Uterus (tissue), 4 donors: ENCODE results near the gene COMMD9. TPM values are rescaled to one million over a fixed set of nuclear protein-coding genes. Genes with fewer than 3 reads are reported as not detected.

Experiments
- DNase-seq, 2 donors: peaks; one replicate each; pipeline ENCODE4 v3.0.0-alpha.2; 2019 to 2020
- H3K27ac ChIP-seq, 2 donors: fragments of 200-600 bp; sonication (generic); 1 replicate in 1 of 2; 2 replicates in 1 of 2; pipeline ENCODE4 v1.5.1; 2016 to 2018
- H3K27me3 ChIP-seq, 2 donors: fragments of 200-600 bp; sonication (generic); one replicate each; pipeline ENCODE4 v1.5.1; 2018 to 2019; ENCODE audit warnings: control low read depth in 1 of 2
- H3K36me3 ChIP-seq, 2 donors: fragments of 200-600 bp; sonication (generic); one replicate each; pipeline ENCODE4 v1.5.1; 2019; ENCODE audit warnings: control low read depth in 1 of 2
- H3K4me1 ChIP-seq, 2 donors: fragments of 200-600 bp; sonication (generic); one replicate each; pipeline ENCODE4 v1.5.1; 2018 to 2019; ENCODE audit warnings: control low read depth in 1 of 2
- H3K4me3 ChIP-seq, 2 donors: fragments of 200-600 bp; sonication (generic); 1 replicate in 1 of 2; 2 replicates in 1 of 2; pipeline ENCODE4 v1.5.1; 2018 to 2019; ENCODE audit warnings: mild to moderate bottlenecking in 1 of 2
- H3K9me3 ChIP-seq, 2 donors: fragments of 200-600 bp; sonication (generic); one replicate each; pipeline ENCODE4 v1.5.1; 2019; ENCODE audit warnings: control low read depth in 1 of 2
- POLR2A ChIP-seq, 2 donors: fragments of 450-650 bp; IDR thresholded peaks; one replicate each; pipeline ENCODE4 v1.6.1; 2016; ENCODE audit warnings: antibody characterized with exemption in 2 of 2, mild to moderate bottlenecking in 1 of 2, moderate library complexity in 1 of 2
- intact Hi-C: fragments of 100-400 bp; cut with DNase I; formaldehyde crosslinking; loops from one replicate; pipeline ENCODE4 v1.15.1; 2023; ENCODE audit warnings: low total_unique reads
- total RNA-seq, 4 donors: library from RNA; depleted of rRNA in 3 of 4; stranded (reverse); fragments of >200 nt in 3 of 4; gene quantifications; one replicate each; pipeline versions ENCODE4 v1.1.0 to v1.2.4, GENCODE V29; 2014 to 2023
- TF ChIP-seq, protein P1 (sequence below), 4 experiments: fragments of 200-600 bp in 2 of 4; fragments of 450-650 bp in 2 of 4; sonication (generic) in 2 of 4; IDR thresholded peaks; one replicate each; pipeline ENCODE4 v1.5.1; 2016 to 2019; ENCODE audit warnings: antibody characterized with exemption in 4 of 4, mild to moderate bottlenecking in 2 of 4, moderate library complexity in 1 of 4
- donor health status: DM: yes; HTN: yes; CAD: no.

The COMMD9 gene
- total RNA-seq, 4 donors from 2014 or later = 10.5 to 30.2 (median 22.8) TPM

DNA sequence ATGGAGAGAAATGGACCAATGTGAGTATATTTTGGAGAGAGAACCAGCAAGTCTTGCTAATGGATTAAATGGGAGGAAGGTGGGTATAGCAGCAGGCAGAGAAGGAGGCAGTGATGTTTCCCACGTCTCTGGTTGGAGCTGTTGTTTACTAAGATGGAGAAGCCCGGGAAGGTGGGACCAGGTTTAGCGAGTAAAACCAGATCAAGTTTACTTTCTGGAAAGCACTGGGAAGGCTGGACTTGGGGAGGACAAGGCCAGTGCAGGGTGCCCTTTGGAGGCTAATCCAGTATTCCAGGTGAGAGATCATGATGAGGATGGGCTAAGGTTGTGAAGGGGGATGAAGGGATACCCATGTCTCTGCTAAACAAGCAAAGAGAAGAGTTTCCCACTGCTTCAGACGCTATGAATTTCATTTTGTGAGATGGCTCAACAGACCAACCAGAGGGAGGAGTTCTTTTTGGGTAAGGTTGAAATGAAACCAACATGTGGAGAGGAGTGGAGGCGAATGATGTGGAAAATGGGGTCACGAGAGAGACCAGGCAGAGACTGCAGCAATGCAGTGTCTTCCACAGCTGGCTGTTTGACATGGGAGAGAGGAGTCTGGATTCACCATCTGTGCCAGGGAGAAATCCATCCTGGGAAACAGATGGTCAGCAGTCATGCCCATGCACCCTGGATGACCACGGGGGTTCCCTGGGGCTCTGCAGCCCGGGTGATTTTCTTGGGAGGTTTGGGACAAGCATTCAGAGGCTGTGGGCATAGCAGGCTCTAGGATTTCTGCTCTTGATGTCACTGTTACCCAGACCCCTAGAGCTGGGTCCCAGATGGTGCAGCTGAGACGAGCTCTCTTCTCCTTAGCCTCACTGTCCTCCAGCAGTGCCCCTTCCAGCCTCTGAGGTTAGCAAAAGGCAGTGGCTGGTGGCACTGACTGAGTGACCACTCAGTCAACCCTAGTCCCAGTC lies 24.9 kb downstream of the COMMD9 start:
- TF ChIP-seq, protein P1, sequence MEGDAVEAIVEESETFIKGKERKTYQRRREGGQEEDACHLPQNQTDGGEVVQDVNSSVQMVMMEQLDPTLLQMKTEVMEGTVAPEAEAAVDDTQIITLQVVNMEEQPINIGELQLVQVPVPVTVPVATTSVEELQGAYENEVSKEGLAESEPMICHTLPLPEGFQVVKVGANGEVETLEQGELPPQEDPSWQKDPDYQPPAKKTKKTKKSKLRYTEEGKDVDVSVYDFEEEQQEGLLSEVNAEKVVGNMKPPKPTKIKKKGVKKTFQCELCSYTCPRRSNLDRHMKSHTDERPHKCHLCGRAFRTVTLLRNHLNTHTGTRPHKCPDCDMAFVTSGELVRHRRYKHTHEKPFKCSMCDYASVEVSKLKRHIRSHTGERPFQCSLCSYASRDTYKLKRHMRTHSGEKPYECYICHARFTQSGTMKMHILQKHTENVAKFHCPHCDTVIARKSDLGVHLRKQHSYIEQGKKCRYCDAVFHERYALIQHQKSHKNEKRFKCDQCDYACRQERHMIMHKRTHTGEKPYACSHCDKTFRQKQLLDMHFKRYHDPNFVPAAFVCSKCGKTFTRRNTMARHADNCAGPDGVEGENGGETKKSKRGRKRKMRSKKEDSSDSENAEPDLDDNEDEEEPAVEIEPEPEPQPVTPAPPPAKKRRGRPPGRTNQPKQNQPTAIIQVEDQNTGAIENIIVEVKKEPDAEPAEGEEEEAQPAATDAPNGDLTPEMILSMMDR (IDR thresholded peaks at IDR 0.05) = no peak
- H3K9me3 ChIP-seq = no peaks in the 10 kb centered on the region
- no peak overlapping the region for H3K27ac ChIP-seq
- H3K4me1 ChIP-seq = no peaks in the 10 kb centered on the region
- intact Hi-C loops = loop anchor here (5.0 kb wide), 1 partner anchor 442 kb away; no protein-coding TSS in a partner anchor
- no peak for DNase-seq
- H3K36me3 ChIP-seq = no peaks in the 10 kb centered on the region
- H3K4me3 ChIP-seq = no peak overlapping the region
- no peaks in the 10 kb centered on the region for H3K27me3 ChIP-seq

DNA sequence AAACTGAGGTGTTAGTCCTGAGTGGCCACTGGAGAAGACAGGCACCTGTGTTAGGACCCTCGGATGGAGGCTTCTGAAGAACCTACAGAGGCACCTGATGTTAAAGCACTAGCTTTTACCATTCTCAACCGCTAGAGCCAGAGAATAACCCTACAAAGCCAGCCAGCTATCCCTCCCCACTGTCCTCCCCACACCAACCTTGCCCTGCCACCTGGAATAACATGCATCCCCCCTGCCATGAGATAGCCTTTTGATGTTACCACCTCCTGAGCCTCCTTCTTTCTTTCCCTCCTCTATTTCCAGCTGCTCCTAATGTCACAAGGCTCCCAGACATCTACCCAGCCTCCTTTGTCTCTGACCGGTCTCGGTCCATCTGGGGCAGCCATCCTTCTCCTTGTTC lies 28.1 kb downstream of the COMMD9 start:
- Histone ChIP-seq H3K4me3 (no peak overlapping the region), H3K9me3 (no peaks in the 10 kb centered on the region), H3K36me3 (no peaks in the 10 kb centered on the region), H3K27ac (no peak overlapping the region), H3K27me3 (no peaks in the 10 kb centered on the region), H3K4me1 (no peaks in the 10 kb centered on the region)
- TF ChIP-seq, protein P1 (IDR thresholded peaks at IDR 0.05) = no peak
- TF ChIP-seq POLR2A (IDR thresholded peaks at IDR 0.05) = no peak
- intact Hi-C loops = loop anchor here (5.0 kb wide), 1 partner anchor 439 kb away; no protein-coding TSS in a partner anchor
- no peak for DNase-seq

DNA sequence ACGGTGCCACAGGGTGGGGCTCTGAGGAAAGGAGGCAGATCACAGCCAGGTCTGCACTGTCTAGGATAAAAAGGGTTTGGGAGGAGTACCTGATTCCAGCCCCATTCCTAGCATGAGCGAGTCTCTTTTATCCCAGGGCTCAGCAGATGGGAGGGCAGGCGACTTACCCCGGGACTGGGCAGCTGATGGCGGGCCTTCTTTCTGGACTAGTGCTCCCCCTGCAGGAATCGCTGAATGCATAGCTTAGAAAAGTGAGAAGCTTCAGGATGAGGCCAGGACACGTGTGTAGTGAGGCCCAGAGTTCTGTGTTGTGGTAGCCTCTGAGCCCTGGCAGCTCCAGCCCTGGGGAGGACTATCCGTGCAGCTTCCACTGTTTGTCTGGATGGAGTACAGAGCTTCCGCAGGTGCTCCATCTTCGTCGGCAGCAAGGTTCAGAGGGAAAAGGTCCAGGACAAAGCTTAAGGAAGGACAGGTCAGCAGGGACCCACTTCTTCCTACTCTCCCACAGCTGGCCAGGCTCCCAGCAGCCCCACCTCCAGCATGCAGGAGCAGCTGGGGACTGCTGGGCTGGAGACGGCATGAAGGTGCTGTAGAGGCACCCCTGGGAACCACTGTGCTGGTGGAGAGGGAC lies 30.4 kb downstream of the COMMD9 start:
- intact Hi-C loops = loop anchor here (5.0 kb wide), 1 partner anchor 642 kb away; the partner anchor contains the start of gene FJX1
- DNase-seq = peak; percentile 47 to 50
- no peak overlapping the region for H3K27ac ChIP-seq
- H3K36me3 ChIP-seq = no peaks in the 10 kb centered on the region
- H3K27me3 ChIP-seq = no peaks in the 10 kb centered on the region
- no peaks in the 10 kb centered on the region for H3K9me3 ChIP-seq
- H3K4me1 ChIP-seq = no peaks in the 10 kb centered on the region
- no peak for TF ChIP-seq POLR2A (IDR thresholded peaks at IDR 0.05)
- TF ChIP-seq, protein P1 (IDR thresholded peaks at IDR 0.05) = peak; percentile 40 to 61 (median 49)
- no peak overlapping the region for H3K4me3 ChIP-seq

DNA sequence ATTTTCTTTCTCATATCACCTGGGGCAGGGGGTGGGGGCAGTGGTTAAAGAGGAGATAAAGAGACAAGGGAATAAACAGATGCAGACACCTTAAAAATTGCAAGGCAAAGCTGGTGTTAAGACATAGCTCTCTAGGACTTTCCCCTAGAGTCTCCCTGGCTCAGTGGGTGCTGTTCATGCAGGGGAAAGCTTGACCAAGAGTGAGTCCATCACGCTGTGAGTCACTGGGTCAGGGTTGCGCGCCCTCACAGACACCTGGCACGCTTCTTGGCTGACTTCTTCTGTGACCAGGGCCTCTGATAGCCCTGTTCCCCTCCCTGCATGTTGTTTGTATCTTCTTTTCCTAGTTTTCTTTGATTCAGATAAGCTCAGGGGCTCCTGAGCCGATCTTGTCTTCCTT lies 31.9 kb downstream of the COMMD9 start:
- Histone ChIP-seq H3K4me1 (no peaks in the 10 kb centered on the region), H3K36me3 (no peaks in the 10 kb centered on the region), H3K27ac (no peak overlapping the region), H3K9me3 (no peaks in the 10 kb centered on the region), H3K4me3 (no peak overlapping the region), H3K27me3 (no peaks in the 10 kb centered on the region)
- DNase-seq = peak in 1 of 2 donors; percentile 24
- no peak for TF ChIP-seq POLR2A (IDR thresholded peaks at IDR 0.05)
- TF ChIP-seq, protein P1 (IDR thresholded peaks at IDR 0.05) = no peak
- intact Hi-C loops = loop anchor here (5.0 kb wide), 1 partner anchor 640 kb away; the partner anchor contains the start of gene FJX1
